Calu3 (cell line): ENCODE measurements around the gene FMN1. TPM values are rescaled to one million over a fixed set of nuclear protein-coding genes. Genes with fewer than 3 reads are reported as not detected.

Source experiments
- BruUV-seq: library from RNA; stranded (reverse); fragments of 400-500 nt; replicated peaks from 2 replicates; lab custom pipeline; 2021; lab: Mats Ljungman, UMichigan
- CTCF ChIA-PET: fragments of 300-600 bp; sonication (Branson Sonifier 250); formaldehyde crosslinking; loops from one replicate; lab custom pipeline; 2022; ENCODE audit warnings: antibody characterized with exemption; lab: Charles Lee
- DNase-seq: peaks from one replicate; pipeline ENCODE4 v3.0.0; 2022
- H3K27ac Mint-ChIP-seq: one replicate; pipeline ENCODE4 v1.8.0; 2022; ENCODE audit warnings: mixed read lengths; ENCODE audit not compliant: unreplicated experiment
- H3K27me3 Mint-ChIP-seq: one replicate; pipeline ENCODE4 v1.8.0; 2022; ENCODE audit warnings: mixed read lengths; ENCODE audit not compliant: unreplicated experiment
- H3K36me3 Mint-ChIP-seq: one replicate; pipeline ENCODE4 v1.8.0; 2022; ENCODE audit warnings: mild to moderate bottlenecking, moderate library complexity, mixed read lengths; ENCODE audit not compliant: insufficient read depth, unreplicated experiment
- H3K4me1 Mint-ChIP-seq: one replicate; pipeline ENCODE4 v1.8.0; 2022; ENCODE audit warnings: mild to moderate bottlenecking, low read depth, mixed read lengths; ENCODE audit not compliant: unreplicated experiment
- H3K4me3 Mint-ChIP-seq: one replicate; pipeline ENCODE4 v1.8.0; 2022; ENCODE audit warnings: mild to moderate bottlenecking, low read depth, moderate library complexity, mixed read lengths; ENCODE audit not compliant: unreplicated experiment
- H3K9me3 Mint-ChIP-seq: one replicate; pipeline ENCODE4 v1.8.0; 2022; ENCODE audit warnings: low read depth, mixed read lengths; ENCODE audit not compliant: unreplicated experiment
- intact Hi-C: fragments of 100-400 bp; cut with micrococcal nuclease; formaldehyde crosslinking; loops from one replicate; pipeline ENCODE4 v1.10.0; 2022; ENCODE audit not compliant: unreplicated experiment
- total RNA-seq: library from RNA; stranded (reverse); gene quantifications from 2 replicates; pipeline ENCODE4 v1.2.3, GENCODE V29; 2022
- TF ChIP-seq, protein P1 (sequence below): fragments of 200-600 bp; IDR thresholded peaks from one replicate; pipeline ENCODE4 v1.8.0; 2022; ENCODE audit warnings: antibody characterized with exemption; ENCODE audit not compliant: unreplicated experiment

FMN1 gene
- total RNA-seq, 1 experiment from 2014 or later, result 7.1 TPM

DNA sequence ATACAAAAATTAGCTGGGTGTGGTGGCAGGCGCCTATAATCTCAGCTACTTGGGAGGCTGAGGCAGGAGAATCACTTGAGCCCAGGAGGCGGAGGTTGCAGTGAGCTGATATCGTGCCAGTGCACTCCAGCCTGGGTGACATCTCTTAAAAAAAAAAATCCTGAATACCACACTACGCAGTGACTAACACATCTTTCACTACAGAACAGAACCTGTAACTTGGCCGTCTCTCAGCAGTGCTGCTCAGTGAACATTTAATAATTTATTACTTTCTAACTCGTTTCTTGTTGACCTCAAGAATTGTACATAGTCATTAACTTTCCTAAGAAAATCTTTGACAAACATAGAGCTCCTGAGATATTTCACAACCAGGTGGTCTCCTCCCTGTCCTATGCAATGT is 472.9 kb downstream of the FMN1 start:
- no TSS peak for BruUV-seq
- no peaks in the 10 kb centered on the region for H3K36me3 Mint-ChIP-seq
- H3K27me3 Mint-ChIP-seq, result no peaks in the 10 kb centered on the region
- intact Hi-C loops, result no loop called here
- CTCF ChIA-PET, result no interaction called here
- H3K27ac Mint-ChIP-seq, result no peak overlapping the region
- TF ChIP-seq, protein P1, sequence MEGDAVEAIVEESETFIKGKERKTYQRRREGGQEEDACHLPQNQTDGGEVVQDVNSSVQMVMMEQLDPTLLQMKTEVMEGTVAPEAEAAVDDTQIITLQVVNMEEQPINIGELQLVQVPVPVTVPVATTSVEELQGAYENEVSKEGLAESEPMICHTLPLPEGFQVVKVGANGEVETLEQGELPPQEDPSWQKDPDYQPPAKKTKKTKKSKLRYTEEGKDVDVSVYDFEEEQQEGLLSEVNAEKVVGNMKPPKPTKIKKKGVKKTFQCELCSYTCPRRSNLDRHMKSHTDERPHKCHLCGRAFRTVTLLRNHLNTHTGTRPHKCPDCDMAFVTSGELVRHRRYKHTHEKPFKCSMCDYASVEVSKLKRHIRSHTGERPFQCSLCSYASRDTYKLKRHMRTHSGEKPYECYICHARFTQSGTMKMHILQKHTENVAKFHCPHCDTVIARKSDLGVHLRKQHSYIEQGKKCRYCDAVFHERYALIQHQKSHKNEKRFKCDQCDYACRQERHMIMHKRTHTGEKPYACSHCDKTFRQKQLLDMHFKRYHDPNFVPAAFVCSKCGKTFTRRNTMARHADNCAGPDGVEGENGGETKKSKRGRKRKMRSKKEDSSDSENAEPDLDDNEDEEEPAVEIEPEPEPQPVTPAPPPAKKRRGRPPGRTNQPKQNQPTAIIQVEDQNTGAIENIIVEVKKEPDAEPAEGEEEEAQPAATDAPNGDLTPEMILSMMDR, result no peak
- no peaks in the 10 kb centered on the region for H3K9me3 Mint-ChIP-seq
- H3K4me1 Mint-ChIP-seq, result no peaks in the 10 kb centered on the region
- no peak for DNase-seq
- H3K4me3 Mint-ChIP-seq, result no peak overlapping the region

DNA sequence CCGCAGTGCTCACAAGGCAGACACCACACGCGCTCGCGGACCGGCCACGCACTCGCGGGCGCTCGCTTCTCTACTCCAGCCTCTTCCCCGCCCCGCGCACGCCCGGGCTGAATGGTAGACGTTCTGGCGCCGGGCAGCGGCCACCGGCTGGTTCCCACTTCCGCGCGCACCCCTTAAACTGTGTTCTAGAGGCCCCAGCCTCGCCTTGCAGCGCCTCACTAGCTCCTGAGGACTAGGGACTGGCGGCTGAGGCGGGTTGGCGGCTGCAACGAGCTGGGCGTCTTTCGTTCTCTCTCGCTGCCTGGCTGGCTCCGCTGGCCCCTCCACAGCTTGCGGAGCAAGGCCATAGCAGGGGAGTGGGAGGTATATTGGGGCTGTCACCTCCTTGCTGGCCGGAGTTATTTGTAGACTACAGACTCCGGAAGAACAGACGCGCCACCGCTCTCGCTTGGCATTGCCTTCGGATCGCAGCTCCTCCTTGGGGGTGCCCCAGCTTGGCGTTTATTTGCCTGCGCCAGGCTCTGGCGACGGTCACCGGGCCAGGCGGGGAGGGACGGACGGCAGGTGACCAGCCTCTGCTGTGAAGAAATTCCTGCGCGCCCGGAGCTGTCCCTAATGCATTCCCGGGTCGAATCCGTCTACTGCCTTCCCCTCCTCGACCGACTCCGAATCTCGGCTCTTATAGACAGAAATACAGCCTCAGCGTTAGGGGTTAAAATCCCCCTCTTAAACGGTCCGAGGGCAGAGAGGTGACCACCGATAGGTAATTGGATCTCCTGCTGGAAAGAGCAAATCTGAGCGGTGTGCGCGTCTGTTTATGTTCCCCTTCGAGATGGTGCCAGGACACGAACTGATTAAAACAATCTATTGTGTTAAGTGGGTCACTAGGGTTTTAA is 475.4 kb downstream of the FMN1 start:
- no peak for DNase-seq
- no peaks in the 10 kb centered on the region for H3K36me3 Mint-ChIP-seq
- no peaks in the 10 kb centered on the region for H3K27me3 Mint-ChIP-seq
- H3K4me1 Mint-ChIP-seq, result no peaks in the 10 kb centered on the region
- H3K9me3 Mint-ChIP-seq, result no peaks in the 10 kb centered on the region
- BruUV-seq, result no TSS peak
- CTCF ChIA-PET, result no interaction called here
- H3K27ac Mint-ChIP-seq, result no peak overlapping the region
- TF ChIP-seq, protein P1, result no peak
- intact Hi-C loops, result no loop called here
- H3K4me3 Mint-ChIP-seq, result no peak overlapping the region

DNA sequence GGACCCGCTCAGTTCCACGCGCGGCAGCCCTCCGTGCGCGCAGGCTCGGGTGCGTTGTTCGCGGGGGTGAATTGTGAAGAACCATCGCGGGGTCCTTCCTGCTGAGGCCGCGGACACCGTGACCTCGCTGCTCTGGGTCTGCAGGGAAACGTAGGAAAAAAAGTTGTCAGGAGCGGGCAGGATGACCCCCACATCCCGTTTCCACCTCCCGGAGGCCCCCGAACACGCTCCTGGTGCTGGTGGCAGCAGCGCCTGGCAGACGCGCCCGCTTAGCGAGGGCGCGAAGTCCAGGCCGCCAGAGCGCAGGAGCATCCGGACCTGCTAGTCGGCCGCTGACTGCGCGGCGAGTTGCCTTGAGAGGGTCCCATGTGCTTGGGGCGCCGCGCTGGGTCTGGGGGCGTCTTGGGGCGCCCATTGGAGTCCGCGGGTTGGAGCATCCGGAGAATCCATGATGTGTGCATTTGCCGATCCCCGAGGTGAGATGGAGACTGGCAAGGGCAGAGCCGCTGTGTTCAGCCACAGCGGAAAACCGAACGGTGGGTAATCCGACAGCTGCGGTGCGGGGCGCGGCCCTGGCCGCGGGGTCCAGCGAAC is 476.2 kb downstream of the FMN1 start:
- intact Hi-C loops, result no loop called here
- Mint-ChIP-seq H3K27ac (no peak overlapping the region), H3K4me3 (no peak overlapping the region), H3K4me1 (no peaks in the 10 kb centered on the region), H3K27me3 (no peaks in the 10 kb centered on the region), H3K9me3 (no peaks in the 10 kb centered on the region), H3K36me3 (no peaks in the 10 kb centered on the region)
- BruUV-seq, result no TSS peak
- DNase-seq, result no peak
- CTCF ChIA-PET, result no interaction called here
- TF ChIP-seq, protein P1, result no peak

DNA sequence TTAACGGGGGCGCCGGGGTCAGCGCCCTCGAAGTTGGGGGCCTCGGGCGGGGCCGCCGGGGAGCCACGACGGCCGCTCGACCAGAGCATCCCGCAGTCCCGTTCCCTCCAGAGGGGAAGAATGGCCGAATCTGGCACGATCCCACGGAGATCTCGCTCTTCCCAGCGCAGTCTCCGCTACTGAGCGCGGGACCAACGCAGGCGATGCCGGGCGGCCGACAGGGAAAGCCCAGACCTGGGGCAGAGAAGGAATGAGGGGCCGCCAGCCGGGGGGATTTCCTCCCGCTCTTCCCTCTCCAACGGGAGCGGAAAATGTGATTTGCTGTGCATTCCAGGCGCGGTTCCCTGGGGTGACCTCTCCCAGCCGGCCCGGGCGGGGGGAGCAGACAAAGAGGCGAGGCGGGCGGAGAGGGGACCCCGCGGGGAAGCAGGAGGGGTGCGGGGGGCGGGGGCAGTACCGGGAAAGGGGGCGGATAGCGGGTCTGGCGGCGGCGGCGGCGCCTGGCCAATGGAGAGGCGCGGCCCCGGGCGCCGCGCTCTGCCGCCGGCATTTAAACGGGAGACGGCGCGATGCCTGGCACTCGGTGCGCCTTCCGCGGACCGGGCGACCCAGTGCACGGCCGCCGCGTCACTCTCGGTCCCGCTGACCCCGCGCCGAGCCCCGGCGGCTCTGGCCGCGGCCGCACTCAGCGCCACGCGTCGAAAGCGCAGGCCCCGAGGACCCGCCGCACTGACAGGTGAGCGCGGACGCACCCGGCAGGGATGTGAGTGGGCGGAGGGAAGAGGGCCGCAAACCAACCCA is 476.9 kb downstream of the FMN1 start, which contains the start of gene GREM1:
Gene GREM1, plus strand, starts transcription at position 579 of the 801 bp plus-strand sequence. CDS start 12,687 bp downstream, outside the sequence.
- Mint-ChIP-seq H3K27me3 (no peaks in the 10 kb centered on the region), H3K9me3 (no peaks in the 10 kb centered on the region), H3K36me3 (no peaks in the 10 kb centered on the region), H3K4me1 (no peaks in the 10 kb centered on the region), H3K4me3 (no peak within 1 kb of the TSS), H3K27ac (no peak within 1 kb of the TSS)
- TF ChIP-seq, protein P1, result no peak
- no peak for DNase-seq
- intact Hi-C loops, result no loop called here
- no TSS peak for BruUV-seq
- CTCF ChIA-PET, result no interaction called here
